ENCODE data around the gene WDR46.
"Not testable (repeated sequence)": the region's sequence is repeated elsewhere in the genome, so short reads cannot be mapped to it uniquely, and the experiment has no call there.

Gene WDR46

DNA sequence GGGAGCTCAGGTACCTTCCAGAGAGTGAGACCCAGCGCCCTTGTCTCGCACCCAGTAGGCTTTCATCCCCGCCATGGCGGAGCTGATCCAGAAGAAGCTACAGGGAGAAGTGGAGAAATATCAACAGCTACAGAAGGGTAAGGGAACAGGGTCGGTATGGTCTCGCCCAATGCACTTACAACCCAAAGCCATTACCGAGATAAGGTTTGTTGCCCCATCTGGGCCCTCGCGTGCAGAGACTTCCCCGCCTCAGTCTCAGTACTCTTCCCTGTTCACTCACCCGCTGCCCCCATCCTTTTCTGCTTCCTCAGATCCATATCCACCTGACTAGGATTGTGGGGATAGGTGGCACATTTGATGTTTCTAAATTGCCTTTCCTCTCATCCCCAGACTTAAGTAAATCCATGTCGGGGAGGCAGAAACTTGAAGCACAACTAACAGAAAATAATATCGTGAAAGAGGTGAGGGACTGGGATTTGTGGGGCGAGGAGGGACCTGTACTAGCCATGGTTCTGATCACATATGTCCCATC is 811 bp upstream of the WDR46 start:
- Mint-ChIP-seq H3K4me1 (ENCODE audit: low read depth in 2 of 2) (peaks cover 36 to 37% of the 10 kb centered on the region in 2 donors), H3K9me3 (no peaks in the 10 kb centered on the region), H3K27me3 (no peaks in the 10 kb centered on the region), H3K4me3 (peak overlapping the region; percentile 88 to 96), H3K27ac (peak overlapping the region; percentile 93 to 95), H3K36me3 (ENCODE audit: insufficient read depth) (peaks cover 35% of the 10 kb centered on the region)
- DNase-seq, result no peak
- peak; percentile 3 for ATAC-seq (replicated peaks)

DNA sequence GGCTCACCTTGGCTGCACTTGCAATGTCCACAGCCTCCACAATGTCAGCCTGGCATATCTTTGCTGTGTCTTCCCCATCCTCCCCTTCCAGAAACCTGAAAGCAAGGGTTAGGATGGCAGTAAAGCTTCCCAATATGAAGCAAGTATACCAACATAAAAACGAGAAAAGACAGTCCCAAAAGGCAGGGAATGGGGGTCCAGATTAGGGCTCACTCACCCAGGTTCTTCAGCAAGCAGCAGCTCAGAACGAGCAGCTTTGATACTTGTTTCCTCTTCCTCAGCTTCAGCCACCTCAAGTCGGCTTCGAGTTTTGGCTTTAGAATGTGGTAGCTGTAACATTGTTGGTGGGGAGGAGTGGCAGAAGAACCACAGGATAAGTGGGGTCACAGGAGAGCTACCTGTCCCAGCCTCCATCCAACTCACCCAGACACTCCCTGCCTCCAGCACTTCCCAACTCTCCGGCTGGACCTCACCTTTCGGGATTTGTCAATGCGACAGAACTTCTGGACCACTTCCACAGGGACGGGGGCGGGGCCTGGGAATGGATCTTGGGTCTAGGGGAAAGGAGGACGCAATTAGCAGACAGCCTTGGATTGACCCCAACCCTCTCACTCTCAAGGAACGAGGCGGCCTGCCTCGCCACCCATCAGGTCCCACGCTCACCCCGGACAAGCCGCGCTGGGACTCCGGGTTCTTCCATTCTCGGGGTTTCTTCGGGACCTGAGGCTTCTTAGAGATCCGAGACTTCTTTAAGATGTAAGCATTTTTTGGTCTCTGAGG is 708 bp downstream of the WDR46 start:
- H3K4me1 Mint-ChIP-seq (ENCODE audit: low read depth in 2 of 2), result peaks cover 35 to 36% of the 10 kb centered on the region in 2 donors
- H3K9me3 Mint-ChIP-seq, result no peaks in the 10 kb centered on the region

DNA sequence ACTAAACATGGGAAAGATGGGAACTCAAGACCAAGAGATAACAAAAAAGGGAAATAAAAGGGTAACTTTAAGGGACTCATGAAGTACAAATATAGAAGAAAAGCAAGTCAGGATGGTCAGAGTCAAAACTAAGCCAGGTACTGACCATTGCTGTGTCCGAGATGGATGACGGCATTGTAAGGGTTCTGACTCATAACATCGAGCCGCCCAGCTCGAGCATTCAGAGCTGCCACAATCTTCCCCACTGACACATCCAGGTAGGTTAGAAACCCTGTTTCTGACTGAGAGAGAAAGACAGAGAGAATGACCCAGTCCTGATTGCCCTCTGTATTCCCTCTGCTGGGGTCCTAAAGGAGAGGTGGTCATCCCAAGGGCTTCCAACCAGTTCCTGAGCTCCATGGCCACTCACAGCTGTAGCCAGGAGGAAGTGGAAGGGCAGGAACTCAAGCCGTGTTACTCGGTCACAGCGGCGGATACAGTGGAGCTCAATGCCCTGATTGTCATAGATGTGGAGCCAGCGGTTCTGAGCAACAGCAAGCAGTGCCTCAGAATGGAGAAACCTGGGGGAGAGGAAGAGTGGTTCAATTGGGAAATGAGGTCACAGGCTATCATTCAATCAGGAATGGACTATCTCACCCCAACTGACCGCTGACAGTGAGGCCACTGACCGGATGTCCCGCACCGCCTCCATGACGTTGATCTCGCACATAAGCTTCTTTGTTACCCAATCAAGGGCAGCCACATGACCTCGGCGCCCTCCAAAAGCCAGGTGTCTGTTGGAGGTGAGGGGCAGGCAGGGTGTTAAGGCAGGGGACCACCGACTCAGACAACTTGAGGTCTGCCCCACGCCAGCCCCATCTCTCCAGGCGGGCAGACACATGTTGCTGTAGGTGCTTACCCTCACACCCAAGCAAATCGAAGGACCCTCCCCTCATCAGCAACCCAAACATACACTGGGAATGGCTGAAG is 1.8 kb downstream of the WDR46 start:
- H3K27ac Mint-ChIP-seq, result peak overlapping the region in 1 of 2 donors; percentile 65
- peak overlapping the region; percentile 88 to 96 for H3K4me3 Mint-ChIP-seq
- H3K9me3 Mint-ChIP-seq, result no peaks in the 10 kb centered on the region
- H3K36me3 Mint-ChIP-seq (ENCODE audit: insufficient read depth), result peaks cover 40% of the 10 kb centered on the region
- ATAC-seq (replicated peaks), result no peak
- DNase-seq, result no peak
- peaks cover 35 to 36% of the 10 kb centered on the region in 2 donors for H3K4me1 Mint-ChIP-seq (ENCODE audit: low read depth in 2 of 2)
- H3K27me3 Mint-ChIP-seq, result no peaks in the 10 kb centered on the region

More for the DNA sequence above, 708 bp downstream of the WDR46 start:
- no peak for ATAC-seq (replicated peaks)
- peak overlapping the region; percentile 93 to 95 for H3K27ac Mint-ChIP-seq
- no peak for DNase-seq
- peak overlapping the region; percentile 88 to 96 for H3K4me3 Mint-ChIP-seq
- H3K36me3 Mint-ChIP-seq (ENCODE audit: insufficient read depth), result peaks cover 36% of the 10 kb centered on the region
- no peaks in the 10 kb centered on the region for H3K27me3 Mint-ChIP-seq

DNA sequence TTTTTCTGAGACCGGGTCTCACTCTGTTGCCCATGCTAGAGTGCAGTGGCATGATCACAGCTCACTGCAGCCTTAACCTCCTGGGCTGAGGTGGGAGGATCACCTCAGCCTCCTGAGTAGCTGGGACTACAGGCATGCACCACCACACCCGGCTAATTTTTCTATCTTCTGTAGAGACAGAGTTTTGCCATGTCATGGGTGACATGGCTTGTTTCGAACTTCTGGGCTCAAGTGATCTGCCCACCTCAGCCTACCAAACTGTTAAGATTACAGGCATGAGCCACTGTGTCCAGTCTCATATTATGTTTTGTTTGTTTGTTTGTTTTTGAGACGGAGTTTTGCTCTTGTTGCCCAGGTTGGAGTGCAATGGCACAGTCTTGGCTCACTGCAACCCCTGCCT is 3.8 kb downstream of the WDR46 start:
- not testable (repeated sequence) for H3K27ac Mint-ChIP-seq; DNase-seq; ATAC-seq (replicated peaks); H3K9me3 Mint-ChIP-seq; H3K4me3 Mint-ChIP-seq; H3K27me3 Mint-ChIP-seq
- peaks cover 23 to 32% of the 10 kb centered on the region in 2 donors for H3K4me1 Mint-ChIP-seq (ENCODE audit: low read depth in 2 of 2)
- peaks cover 40% of the 10 kb centered on the region for H3K36me3 Mint-ChIP-seq (ENCODE audit: insufficient read depth)

DNA sequence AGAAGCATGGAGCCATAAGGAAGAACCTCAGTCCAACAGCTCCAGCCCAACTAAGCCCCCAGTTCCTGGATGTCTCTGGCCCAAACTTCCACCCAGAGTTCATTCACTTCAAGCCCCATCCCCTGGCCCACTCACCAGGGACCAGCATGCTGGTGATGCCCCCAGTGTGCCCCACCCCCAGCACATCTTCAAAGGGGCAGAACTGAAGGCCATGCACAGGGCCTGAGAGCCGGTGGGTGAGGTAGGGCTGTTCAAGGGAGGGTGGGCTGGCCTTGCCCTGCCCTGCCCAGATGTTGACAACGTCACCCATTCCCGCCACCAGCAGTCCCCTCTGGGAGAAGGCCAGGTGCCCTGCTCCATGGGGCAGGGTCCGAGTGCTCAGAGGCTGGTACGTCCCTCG is 8.5 kb downstream of the WDR46 start:
- H3K36me3 Mint-ChIP-seq (ENCODE audit: insufficient read depth), result peaks cover 52% of the 10 kb centered on the region

DNA sequence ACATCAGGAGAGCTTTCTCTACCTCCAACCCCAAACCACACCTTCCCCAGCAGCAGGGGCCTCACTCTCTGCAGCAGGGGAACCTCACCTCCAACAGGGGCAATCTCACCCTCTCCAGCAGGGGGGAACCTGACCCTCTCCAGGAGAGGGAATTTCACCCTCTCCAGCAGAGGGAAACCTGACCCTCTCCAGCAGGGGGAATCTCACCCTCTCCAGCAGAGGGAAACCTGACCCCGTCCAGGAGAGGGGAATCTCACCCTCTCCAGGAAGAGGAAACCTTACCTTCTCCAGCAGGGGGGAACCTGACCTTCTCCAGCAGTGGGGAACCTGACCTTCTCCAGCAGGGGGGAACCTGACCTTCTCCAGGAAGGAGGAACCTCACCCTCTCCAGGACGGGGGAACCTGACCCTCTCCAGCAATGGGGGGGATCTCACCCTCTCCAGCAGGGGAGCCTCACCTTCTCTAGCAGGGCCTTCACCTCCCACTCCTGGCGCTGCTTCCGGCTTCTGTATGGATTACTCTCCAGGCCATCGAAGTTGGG is 9.0 kb downstream of the WDR46 start:
- H3K27ac Mint-ChIP-seq, result peak overlapping the region in 1 of 2 donors; percentile 59
- peaks cover 55% of the 10 kb centered on the region for H3K36me3 Mint-ChIP-seq (ENCODE audit: insufficient read depth)
- peaks cover 28 to 30% of the 10 kb centered on the region in 2 donors for H3K4me1 Mint-ChIP-seq (ENCODE audit: low read depth in 2 of 2)
- no peaks in the 10 kb centered on the region for H3K9me3 Mint-ChIP-seq
- DNase-seq, result no peak
- H3K27me3 Mint-ChIP-seq, result no peaks in the 10 kb centered on the region
- no peak overlapping the region for H3K4me3 Mint-ChIP-seq
- no peak for ATAC-seq (replicated peaks)

More for the DNA sequence above, 8.5 kb downstream of the WDR46 start:
- Mint-ChIP-seq H3K27me3 (no peaks in the 10 kb centered on the region), H3K27ac (peak overlapping the region; percentile 26 to 59), H3K4me1 (ENCODE audit: low read depth in 2 of 2) (peaks cover 25 to 30% of the 10 kb centered on the region in 2 donors), H3K4me3 (no peak overlapping the region), H3K9me3 (no peaks in the 10 kb centered on the region)
- no peak for ATAC-seq (replicated peaks)
- DNase-seq, result no peak

DNA sequence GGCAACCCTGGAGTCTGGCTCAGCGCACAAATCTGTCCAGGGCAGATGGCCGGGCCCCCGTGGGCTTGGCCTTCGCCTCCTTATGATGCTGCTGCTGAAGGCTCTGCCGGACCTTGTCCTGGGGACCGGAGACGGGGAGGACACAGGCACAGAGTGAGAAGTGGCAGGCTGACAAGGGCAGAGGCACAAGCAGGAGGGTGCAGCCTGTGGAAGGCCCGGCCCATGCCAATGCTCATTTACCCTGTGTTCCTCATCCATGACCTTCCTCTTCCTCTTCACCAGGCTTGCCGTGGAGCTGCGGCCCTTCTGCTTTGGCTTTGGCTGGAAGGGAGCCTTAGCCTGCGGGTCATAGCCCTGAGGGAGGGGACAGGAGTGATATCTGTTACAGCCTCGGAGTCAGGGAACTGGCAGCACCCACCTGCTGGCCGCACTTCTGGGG is 9.8 kb downstream of the WDR46 start:
- H3K36me3 Mint-ChIP-seq (ENCODE audit: insufficient read depth), result peaks cover 61% of the 10 kb centered on the region
- no peaks in the 10 kb centered on the region for H3K9me3 Mint-ChIP-seq
- ATAC-seq (replicated peaks), result no peak
- no peak for DNase-seq
- no peaks in the 10 kb centered on the region for H3K27me3 Mint-ChIP-seq
- peak overlapping the region; percentile 59 to 92 for H3K27ac Mint-ChIP-seq
- peak overlapping the region in 1 of 2 donors; percentile 89 for H3K4me3 Mint-ChIP-seq
- peaks cover 35 to 38% of the 10 kb centered on the region in 2 donors for H3K4me1 Mint-ChIP-seq (ENCODE audit: low read depth in 2 of 2)

DNA sequence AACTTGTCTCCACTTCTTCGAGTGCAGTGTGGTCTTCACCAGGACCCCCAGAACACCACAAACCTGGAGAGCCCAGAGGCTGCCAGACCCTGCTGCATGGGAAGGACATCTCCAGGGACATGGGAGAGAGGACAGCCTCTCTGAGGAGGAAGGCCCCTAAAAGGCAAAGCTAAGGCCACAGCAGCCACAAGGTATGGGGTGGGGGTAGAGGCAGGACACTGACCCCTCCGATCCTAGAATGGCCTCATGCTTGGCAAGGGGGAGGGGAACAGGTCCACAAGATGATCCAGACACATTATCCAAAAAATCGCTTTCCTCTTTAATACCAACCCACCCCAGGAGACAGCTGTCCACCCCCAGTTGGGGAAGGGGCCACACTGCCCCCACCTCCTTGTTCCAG is 10.2 kb downstream of the WDR46 start:
- Mint-ChIP-seq H3K27ac (peak overlapping the region in 1 of 2 donors; percentile 92), H3K4me1 (ENCODE audit: low read depth in 2 of 2) (peaks cover 39 to 41% of the 10 kb centered on the region in 2 donors)
- DNase-seq, result no peak

DNA sequence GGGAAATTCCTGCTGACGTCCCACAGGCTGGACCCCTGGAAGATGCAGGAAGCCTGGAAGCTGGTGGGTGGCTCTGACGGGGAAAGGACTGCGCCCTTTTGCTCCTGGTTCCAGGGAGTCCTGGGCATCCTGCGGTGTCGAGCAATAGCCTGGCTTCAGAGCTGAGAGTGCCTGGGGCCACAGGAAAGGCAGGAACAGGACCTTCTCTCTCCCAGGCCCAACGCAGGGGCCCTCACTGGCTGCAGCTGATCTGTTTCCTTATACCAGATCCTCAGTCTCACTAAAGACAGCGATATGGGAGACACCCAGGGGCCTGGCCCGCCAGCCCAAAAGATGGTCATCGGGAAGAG is 10.7 kb downstream of the WDR46 start:
- Mint-ChIP-seq H3K4me3 (peak overlapping the region; percentile 89 to 93), H3K4me1 (ENCODE audit: low read depth in 2 of 2) (peaks cover 43 to 45% of the 10 kb centered on the region in 2 donors), H3K36me3 (ENCODE audit: insufficient read depth) (peaks cover 63% of the 10 kb centered on the region), H3K9me3 (no peaks in the 10 kb centered on the region), H3K27ac (peak overlapping the region; percentile 92 to 94), H3K27me3 (no peaks in the 10 kb centered on the region)
- ATAC-seq (replicated peaks), result no peak
- no peak for DNase-seq

More for the DNA sequence above, 10.2 kb downstream of the WDR46 start:
- Mint-ChIP-seq H3K27me3 (no peaks in the 10 kb centered on the region), H3K36me3 (ENCODE audit: insufficient read depth) (peaks cover 61% of the 10 kb centered on the region), H3K9me3 (no peaks in the 10 kb centered on the region), H3K4me3 (peak overlapping the region; percentile 89 to 93)
- ATAC-seq (replicated peaks), result no peak

DNA sequence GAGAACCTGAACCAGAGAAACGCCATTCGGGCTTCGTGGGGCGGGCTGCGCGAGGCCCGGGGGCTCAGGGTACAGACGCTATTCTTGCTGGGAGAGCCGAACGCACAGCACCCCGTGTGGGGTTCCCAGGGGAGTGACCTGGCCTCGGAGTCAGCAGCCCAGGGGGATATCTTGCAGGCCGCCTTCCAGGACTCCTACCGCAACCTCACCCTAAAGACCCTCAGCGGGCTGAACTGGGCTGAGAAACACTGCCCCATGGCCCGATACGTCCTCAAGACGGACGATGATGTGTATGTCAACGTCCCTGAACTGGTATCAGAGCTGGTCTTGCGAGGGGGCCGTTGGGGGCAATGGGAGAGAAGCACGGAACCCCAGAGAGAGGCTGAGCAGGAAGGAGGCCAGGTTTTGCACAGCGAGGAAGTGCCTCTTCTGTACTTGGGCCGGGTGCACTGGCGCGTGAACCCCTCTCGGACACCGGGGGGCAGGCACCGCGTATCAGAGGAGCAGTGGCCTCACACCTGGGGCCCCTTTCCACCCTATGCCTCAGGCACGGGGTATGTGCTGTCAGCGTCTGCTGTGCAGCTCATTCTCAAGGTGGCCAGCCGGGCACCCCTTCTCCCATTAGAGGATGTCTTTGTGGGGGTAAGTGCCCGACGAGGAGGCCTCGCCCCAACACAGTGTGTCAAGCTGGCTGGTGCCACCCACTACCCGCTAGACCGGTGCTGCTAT is 11.2 kb downstream of the WDR46 start:
- Mint-ChIP-seq H3K4me1 (ENCODE audit: low read depth in 2 of 2) (peaks cover 49 to 50% of the 10 kb centered on the region in 2 donors), H3K36me3 (ENCODE audit: insufficient read depth) (peaks cover 65% of the 10 kb centered on the region), H3K4me3 (peak overlapping the region; percentile 89 to 93), H3K27ac (peak overlapping the region; percentile 92 to 94), H3K27me3 (no peaks in the 10 kb centered on the region), H3K9me3 (no peaks in the 10 kb centered on the region)
- peak in 2 of 3 experiments; percentile 13 to 32 for DNase-seq
- ATAC-seq (replicated peaks), result peak; percentile 23

DNA sequence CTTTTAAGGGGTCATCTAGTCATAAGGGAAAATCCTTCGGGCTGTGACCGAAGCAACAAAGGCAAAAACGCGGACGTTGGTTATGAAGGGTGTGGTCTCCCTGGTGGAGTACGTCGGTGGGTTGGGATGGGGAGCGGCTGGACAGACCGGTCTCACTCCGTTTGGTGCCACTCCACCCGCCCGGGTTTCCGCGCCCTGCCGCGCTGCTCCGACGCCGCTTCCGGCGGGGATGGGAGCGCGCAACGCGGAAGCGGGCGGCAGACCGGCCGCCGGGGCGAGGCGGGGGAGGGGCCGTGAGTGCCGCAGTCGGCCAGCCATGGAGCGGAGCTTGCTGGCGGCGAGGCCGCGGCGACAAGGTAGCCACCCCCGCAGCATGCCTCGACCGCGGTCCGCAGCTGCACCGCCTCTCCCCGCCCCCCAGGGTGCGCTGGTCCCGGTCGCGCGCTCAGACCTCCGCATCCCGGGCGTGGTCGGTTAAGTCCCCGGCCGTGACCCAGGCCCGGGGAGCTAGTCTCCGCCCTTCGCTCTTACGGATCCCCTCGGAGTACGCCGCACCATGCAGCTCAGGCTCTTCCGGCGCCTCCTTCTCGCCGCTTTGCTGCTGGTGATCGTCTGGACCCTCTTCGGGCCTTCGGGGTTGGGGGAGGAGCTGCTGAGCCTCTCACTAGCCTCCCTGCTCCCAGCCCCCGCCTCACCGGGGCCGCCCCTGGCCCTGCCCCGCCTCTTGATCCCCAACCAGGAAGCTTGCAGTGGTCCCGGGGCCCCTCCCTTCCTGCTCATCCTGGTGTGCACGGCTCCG is 12.0 kb downstream of the WDR46 start, which contains the start of gene B3GALT4:
Gene B3GALT4 (plus strand): TSS at position 260 of the 799 bp plus-strand sequence. CDS start 297 bp downstream, at position 557.
- H3K4me1 Mint-ChIP-seq (ENCODE audit: low read depth in 2 of 2), result peaks cover 54 to 58% of the 10 kb centered on the region in 2 donors
- H3K27me3 Mint-ChIP-seq, result no peaks in the 10 kb centered on the region
- peak; percentile 58 to 64 (median 60) for DNase-seq
- peak; percentile 75 for ATAC-seq (replicated peaks)
- no peaks in the 10 kb centered on the region for H3K9me3 Mint-ChIP-seq
- H3K36me3 Mint-ChIP-seq (ENCODE audit: insufficient read depth), result peaks cover 67% of the 10 kb centered on the region
- peak within 1 kb of the TSS; percentile 92 to 94 for H3K27ac Mint-ChIP-seq
- H3K4me3 Mint-ChIP-seq, result peak within 1 kb of the TSS; percentile 89 to 93

DNA sequence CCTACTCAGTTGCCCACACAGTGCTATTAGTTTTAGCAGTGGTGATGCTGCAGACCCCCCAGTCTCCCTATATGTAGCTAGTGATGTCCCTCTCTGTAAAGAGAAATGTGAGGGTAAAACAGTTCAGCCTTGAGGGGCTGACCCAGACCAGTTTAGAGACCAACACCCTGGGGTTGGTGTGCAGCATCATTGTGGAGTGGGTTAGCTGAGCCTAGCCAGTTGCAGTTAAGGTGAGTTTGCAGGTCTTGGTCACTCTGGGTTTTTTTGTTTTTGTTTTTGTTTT is 12.5 kb downstream of the WDR46 start:
- Mint-ChIP-seq H3K4me3 (peak overlapping the region; percentile 89 to 93), H3K27ac (peak overlapping the region; percentile 92 to 94), H3K27me3 (no peaks in the 10 kb centered on the region), H3K36me3 (ENCODE audit: insufficient read depth) (peaks cover 68% of the 10 kb centered on the region), H3K4me1 (ENCODE audit: low read depth in 2 of 2) (peaks cover 54 to 63% of the 10 kb centered on the region in 2 donors), H3K9me3 (no peaks in the 10 kb centered on the region)
- ATAC-seq (replicated peaks) (no peak), DNase-seq (no peak)
